ENCODE measurements around the gene PALM2AKAP2. TPM values are rescaled to one million over a fixed set of nuclear protein-coding genes. Genes with fewer than 3 reads are reported as not detected.

The PALM2AKAP2 gene
- polyA plus RNA-seq, 1 donor from 2014 or later: 0.41 TPM

DNA sequence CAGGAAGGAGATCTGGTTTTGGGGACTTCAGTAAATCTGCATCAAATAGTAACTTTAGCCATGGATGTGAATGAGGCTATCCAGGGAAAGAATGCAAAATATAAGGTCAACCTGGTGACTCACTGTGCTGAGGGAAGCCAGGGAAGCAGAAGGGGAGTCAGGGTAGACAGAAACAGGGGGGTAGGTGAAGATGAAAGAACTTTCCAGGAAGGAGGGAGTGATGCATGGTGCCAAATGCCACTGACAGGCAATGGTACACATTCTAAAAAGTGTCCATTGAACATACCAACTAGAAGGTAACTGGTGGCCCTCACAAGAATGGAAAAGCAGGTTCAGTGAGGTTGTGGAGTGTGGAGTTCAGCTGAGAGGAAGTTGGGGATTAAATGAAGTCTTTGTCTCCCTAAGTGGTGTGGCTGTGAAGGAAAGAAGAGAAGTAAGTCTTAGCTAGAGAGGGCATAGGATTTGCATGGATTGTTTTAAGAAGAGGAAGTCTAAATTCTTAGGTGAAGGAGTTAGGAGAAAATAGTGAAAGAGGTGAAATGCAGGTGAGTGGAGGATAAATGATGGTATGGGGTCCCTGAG is 35.5 kb downstream of the PALM2AKAP2 start:
- H3K27me3 ChIP-seq (ENCODE audit: insufficient read depth, low read depth, low read length): no peaks in the 10 kb centered on the region
- H3K9me3 ChIP-seq (ENCODE audit: low read length): peaks cover 5% of the 10 kb centered on the region
- TF ChIP-seq SMC3 (conservative IDR thresholded peaks at IDR 0.05; ENCODE audit: poor library complexity): no peak
- no peak for TF ChIP-seq MXI1 (conservative IDR thresholded peaks at IDR 0.05; ENCODE audit: poor library complexity, severe bottlenecking)
- no peak for TF ChIP-seq EZH2 (IDR thresholded peaks at IDR 0.05; ENCODE audit: borderline replicate concordance, insufficient read depth, low read length, poor library complexity, severe bottlenecking)
- TF ChIP-seq POLR2AphosphoS5 (IDR thresholded peaks at IDR 0.05): no peak
- no peak for TF ChIP-seq TAF1 (IDR thresholded peaks at IDR 0.05; ENCODE audit: low read depth)
- TF ChIP-seq, protein P1, sequence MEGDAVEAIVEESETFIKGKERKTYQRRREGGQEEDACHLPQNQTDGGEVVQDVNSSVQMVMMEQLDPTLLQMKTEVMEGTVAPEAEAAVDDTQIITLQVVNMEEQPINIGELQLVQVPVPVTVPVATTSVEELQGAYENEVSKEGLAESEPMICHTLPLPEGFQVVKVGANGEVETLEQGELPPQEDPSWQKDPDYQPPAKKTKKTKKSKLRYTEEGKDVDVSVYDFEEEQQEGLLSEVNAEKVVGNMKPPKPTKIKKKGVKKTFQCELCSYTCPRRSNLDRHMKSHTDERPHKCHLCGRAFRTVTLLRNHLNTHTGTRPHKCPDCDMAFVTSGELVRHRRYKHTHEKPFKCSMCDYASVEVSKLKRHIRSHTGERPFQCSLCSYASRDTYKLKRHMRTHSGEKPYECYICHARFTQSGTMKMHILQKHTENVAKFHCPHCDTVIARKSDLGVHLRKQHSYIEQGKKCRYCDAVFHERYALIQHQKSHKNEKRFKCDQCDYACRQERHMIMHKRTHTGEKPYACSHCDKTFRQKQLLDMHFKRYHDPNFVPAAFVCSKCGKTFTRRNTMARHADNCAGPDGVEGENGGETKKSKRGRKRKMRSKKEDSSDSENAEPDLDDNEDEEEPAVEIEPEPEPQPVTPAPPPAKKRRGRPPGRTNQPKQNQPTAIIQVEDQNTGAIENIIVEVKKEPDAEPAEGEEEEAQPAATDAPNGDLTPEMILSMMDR (IDR thresholded peaks at IDR 0.05; ENCODE audit: poor library complexity, severe bottlenecking): no peak
- TF ChIP-seq RAD21 (conservative IDR thresholded peaks at IDR 0.05): no peak
- TF ChIP-seq, protein P2, sequence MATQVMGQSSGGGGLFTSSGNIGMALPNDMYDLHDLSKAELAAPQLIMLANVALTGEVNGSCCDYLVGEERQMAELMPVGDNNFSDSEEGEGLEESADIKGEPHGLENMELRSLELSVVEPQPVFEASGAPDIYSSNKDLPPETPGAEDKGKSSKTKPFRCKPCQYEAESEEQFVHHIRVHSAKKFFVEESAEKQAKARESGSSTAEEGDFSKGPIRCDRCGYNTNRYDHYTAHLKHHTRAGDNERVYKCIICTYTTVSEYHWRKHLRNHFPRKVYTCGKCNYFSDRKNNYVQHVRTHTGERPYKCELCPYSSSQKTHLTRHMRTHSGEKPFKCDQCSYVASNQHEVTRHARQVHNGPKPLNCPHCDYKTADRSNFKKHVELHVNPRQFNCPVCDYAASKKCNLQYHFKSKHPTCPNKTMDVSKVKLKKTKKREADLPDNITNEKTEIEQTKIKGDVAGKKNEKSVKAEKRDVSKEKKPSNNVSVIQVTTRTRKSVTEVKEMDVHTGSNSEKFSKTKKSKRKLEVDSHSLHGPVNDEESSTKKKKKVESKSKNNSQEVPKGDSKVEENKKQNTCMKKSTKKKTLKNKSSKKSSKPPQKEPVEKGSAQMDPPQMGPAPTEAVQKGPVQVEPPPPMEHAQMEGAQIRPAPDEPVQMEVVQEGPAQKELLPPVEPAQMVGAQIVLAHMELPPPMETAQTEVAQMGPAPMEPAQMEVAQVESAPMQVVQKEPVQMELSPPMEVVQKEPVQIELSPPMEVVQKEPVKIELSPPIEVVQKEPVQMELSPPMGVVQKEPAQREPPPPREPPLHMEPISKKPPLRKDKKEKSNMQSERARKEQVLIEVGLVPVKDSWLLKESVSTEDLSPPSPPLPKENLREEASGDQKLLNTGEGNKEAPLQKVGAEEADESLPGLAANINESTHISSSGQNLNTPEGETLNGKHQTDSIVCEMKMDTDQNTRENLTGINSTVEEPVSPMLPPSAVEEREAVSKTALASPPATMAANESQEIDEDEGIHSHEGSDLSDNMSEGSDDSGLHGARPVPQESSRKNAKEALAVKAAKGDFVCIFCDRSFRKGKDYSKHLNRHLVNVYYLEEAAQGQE (IDR thresholded peaks at IDR 0.05; ENCODE audit: borderline replicate concordance): no peak
- no peak for TF ChIP-seq EP300 (conservative IDR thresholded peaks at IDR 0.05; ENCODE audit: poor library complexity, severe bottlenecking)
- no peaks in the 10 kb centered on the region for H3K9me2 ChIP-seq (ENCODE audit: insufficient read depth, low read length)
- H3K9ac ChIP-seq (ENCODE audit: low read length): no peak overlapping the region
- no peak overlapping the region for H3K4me3 ChIP-seq (ENCODE audit: low read length)
- no peaks in the 10 kb centered on the region for H3K36me3 ChIP-seq (ENCODE audit: insufficient read depth, low read length)
- H3K79me2 ChIP-seq (replicated peaks; ENCODE audit: insufficient read depth, low read length): no peaks in the 10 kb centered on the region
- no peak overlapping the region for H3K4me2 ChIP-seq (ENCODE audit: low read length)
- no peaks in the 10 kb centered on the region for H3F3A ChIP-seq (ENCODE audit: insufficient read depth, low read length, poor library complexity, severe bottlenecking)
- H3K27ac ChIP-seq (ENCODE audit: low read length): no peak overlapping the region
- H2AFZ ChIP-seq (ENCODE audit: low read depth, low read length): no peak overlapping the region
- H4K20me1 ChIP-seq (ENCODE audit: insufficient read depth): no peaks in the 10 kb centered on the region

DNA sequence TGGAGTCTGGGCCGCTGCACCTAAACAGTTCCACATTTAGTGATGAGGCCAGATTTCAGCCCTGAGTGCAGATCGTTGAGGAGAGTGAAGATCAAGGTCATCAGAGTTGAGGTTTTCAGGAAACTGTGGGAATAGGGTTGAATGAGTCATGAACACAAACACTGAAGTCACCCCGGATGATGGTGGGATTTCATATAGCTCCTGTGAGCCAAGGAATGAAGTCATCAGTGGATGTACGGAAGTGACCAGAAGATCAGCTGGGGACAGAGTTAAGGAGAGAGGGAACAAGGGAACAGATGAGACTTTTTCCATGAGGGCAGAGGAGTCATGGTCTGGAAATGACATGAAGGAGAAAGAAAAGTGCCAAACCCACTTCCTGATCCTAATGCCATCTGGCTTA is 36.5 kb downstream of the PALM2AKAP2 start:
- Histone ChIP-seq H2AFZ (ENCODE audit: low read depth, low read length) (no peak overlapping the region), H3K36me3 (ENCODE audit: insufficient read depth, low read length) (no peaks in the 10 kb centered on the region), H3K9me3 (ENCODE audit: low read length) (peaks cover 5% of the 10 kb centered on the region), H3K4me3 (ENCODE audit: low read length) (no peak overlapping the region), H3K9me2 (ENCODE audit: insufficient read depth, low read length) (no peaks in the 10 kb centered on the region), H4K20me1 (ENCODE audit: insufficient read depth) (no peaks in the 10 kb centered on the region), H3K27me3 (ENCODE audit: insufficient read depth, low read depth, low read length) (no peaks in the 10 kb centered on the region), H3K27ac (ENCODE audit: low read length) (no peak overlapping the region), H3K9ac (ENCODE audit: low read length) (no peak overlapping the region), H3K79me2 (replicated peaks; ENCODE audit: insufficient read depth, low read length) (no peaks in the 10 kb centered on the region), H3K4me2 (ENCODE audit: low read length) (no peak overlapping the region), H3F3A (ENCODE audit: insufficient read depth, low read length, poor library complexity, severe bottlenecking) (no peaks in the 10 kb centered on the region)
- TF ChIP-seq TAF1 (IDR thresholded peaks at IDR 0.05; ENCODE audit: low read depth) (no peak), MXI1 (conservative IDR thresholded peaks at IDR 0.05; ENCODE audit: poor library complexity, severe bottlenecking) (no peak), POLR2AphosphoS5 (IDR thresholded peaks at IDR 0.05) (no peak), EP300 (conservative IDR thresholded peaks at IDR 0.05; ENCODE audit: poor library complexity, severe bottlenecking) (no peak), EZH2 (IDR thresholded peaks at IDR 0.05; ENCODE audit: borderline replicate concordance, insufficient read depth, low read length, poor library complexity, severe bottlenecking) (no peak), RAD21 (conservative IDR thresholded peaks at IDR 0.05) (no peak), SMC3 (conservative IDR thresholded peaks at IDR 0.05; ENCODE audit: poor library complexity) (no peak)
- TF ChIP-seq, protein P2 (IDR thresholded peaks at IDR 0.05; ENCODE audit: borderline replicate concordance): no peak
- TF ChIP-seq, protein P1 (IDR thresholded peaks at IDR 0.05; ENCODE audit: poor library complexity, severe bottlenecking): no peak

All from neural cell (in vitro differentiated cells).